Temporal lobe (tissue), 1 donor: ENCODE data around the gene DNASE1. TPM values are rescaled to one million over a fixed set of nuclear protein-coding genes. Genes with fewer than 3 reads are reported as not detected.

ENCODE experiments used
- total RNA-seq: library from RNA; depleted of rRNA; stranded (reverse); fragments of >200 nt; gene quantifications from one replicate; pipeline ENCODE4 v1.2.3, GENCODE V29; 2014

Gene DNASE1
- total RNA-seq, 1 donor from 2014 or later: 27.5 TPM

Other genes starting within 250 kb of the DNASE1 start
- 3.2 TPM for gene ZNF597, start 211.2 kb upstream of the DNASE1 start, total RNA-seq
- 12.3 TPM for gene NAA60, start 211.0 kb upstream of the DNASE1 start, total RNA-seq
- not detected for gene C16orf90, start 159.2 kb upstream of the DNASE1 start, total RNA-seq
- 27.5 TPM for gene CLUAP1, start 153.7 kb upstream of the DNASE1 start, total RNA-seq
- gene NLRC3, start 77.3 kb upstream of the DNASE1 start, total RNA-seq: 0.49 TPM
- gene SLX4, start 43.1 kb upstream of the DNASE1 start, total RNA-seq: 8.6 TPM
- gene TRAP1, start 62.8 kb downstream of the DNASE1 start, total RNA-seq: 55.1 TPM
- gene CREBBP, start 226.0 kb downstream of the DNASE1 start, total RNA-seq: 51.6 TPM